Eye (tissue), 1 donor: ENCODE data around the gene LCLAT1.

Experiments used
- DNase-seq: peaks from one replicate; pipeline ENCODE4 v3.0.0-alpha.2; 2015

The LCLAT1 gene

DNA sequence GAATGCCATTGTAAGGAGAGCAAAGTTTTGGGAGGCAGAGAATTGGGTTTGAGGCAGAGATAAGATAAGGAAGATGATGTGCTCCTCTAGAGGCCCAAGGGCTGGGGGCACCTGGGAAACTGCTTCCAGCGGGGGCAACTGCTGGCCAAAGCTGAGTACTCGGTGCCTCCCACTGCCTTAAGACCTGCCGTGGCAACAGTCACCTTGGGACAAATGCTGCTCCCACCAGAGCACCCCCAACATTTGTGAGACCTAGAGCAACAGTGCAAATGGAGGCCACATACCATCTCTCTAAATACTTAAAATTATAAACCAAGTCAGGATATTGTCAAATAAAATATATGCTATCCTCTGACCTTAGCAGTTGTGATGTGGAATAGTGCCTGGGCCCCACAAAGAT lies 233.1 kb downstream of the LCLAT1 start:
- DNase-seq: no peak

DNA sequence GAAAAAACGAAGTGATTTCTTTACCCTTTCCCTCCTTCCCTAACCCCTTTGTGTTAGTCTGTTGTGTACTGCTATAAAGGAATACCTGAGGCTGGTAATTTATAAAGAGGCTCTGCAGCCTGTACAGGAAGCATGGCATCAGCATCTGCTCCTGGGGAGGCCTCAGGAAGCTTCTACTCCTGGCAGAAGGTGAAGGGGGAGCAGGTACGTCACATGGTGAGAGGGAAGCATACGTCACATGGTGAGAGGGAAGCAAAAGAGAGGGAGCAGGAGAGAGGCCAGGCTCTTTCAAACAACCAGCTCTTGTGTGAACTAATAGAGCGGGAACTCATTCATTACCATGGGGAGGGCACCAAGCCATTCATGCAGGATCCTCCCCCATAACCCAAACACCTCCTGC lies 234.0 kb downstream of the LCLAT1 start:
- no peak for DNase-seq

DNA sequence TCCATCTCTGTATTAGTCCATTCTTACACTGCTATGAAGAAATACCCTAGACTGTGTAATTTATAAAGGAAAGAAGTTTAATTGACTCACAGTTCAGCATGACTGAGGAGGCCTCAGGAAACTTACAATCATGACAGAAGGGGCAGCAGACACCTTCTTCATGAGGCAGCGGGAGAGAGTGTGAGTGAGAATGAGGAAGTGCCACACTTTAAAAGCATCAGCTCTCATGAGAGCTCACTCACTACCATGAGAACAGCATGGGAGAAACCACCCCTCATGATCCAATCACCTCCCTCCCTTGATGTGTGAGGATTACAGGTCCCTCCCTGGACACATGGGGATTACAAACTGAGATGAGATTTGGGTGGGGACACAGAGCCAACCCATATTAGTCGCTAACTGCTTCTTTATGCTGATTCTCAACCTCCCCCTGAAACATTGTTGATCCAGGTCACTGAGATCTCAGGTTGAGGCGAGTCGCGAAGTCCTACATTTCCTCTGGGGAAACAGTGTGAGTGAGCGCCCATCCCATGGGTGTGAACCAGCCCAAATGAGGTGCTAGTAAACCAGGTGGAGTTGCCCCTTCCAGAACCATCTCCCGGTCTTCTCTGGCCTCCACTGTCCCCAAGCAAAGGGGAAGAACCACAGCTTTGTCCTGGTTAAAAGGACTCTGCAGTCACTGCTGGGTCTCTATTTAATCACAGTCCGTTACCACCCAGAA lies 236.3 kb downstream of the LCLAT1 start:
- DNase-seq: no peak

DNA sequence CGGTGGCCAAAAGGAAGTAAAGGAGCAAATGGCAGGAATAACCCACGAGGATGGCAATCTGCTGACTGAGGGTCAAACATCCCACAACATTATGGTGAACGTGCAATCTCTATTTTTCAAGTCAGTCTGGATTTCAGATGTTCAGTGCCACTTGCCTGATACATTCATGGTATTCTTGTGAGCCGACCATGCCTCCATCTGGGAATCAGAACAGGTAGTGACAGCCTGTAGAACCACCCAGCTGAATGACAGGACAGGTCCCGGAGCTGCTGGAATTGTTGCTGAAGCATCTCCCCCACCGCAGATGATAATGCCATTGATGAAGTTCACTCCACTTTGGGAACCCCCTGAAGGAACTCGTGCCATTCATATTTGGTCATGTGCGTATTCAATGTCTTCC lies 237.0 kb downstream of the LCLAT1 start:
- no peak for DNase-seq

DNA sequence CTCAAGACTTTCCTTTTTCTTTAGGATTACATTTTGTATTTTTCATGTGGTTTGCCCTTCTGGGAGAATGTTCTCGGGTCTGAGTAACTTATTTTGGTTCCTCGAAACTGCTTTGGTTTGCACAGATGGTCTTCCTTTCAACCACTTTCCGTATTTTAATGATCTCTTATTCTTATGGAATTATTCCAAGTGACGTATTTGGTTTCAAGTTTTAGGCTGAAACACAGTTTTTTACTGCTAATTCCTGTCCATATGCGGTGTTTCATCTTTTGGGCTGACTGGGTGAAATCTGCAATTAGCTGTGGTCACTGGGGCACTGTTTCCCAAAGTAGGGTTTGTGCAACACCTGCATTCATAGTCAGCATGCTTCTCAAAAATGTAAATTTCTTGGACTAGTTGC lies 237.5 kb downstream of the LCLAT1 start:
- no peak for DNase-seq

DNA sequence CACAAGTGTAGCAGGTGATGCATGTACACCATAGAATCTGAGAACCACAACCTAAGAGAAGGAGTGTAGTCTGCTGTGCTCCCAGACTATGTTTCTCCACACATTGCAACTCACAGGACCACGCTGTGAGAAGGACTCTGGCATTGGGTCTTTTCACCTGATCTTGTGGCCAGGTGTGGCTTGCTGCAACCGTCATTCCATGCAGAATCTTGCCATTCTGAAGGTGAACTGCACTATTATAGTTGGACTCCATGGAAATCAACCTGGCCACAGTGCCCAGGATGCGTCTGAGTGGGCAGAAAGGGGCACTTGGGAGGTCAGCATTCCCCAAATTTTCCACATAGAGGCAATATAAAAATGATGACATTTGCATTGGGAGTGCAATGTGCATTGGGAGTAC lies 237.9 kb downstream of the LCLAT1 start:
- DNase-seq: no peak

DNA sequence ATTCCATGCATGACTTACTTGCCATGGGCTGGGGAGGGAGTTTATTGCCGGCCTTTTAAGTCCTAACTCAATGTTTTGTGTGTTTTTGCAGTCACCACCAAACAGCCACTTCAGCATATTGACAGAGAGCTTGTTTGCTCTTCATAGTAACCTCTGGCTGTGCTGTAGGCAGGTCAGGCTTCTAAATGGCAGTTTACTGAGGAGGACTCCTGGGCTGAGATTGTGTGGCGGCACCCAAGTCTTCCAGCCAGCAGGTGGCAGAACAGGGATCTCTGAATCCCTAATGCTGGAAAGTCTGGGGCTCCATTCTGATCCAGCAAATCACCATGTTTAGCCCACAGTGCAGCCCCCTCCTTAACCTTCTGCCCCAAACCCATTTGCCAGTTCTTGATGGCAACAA lies 239.0 kb downstream of the LCLAT1 start:
- no peak for DNase-seq

DNA sequence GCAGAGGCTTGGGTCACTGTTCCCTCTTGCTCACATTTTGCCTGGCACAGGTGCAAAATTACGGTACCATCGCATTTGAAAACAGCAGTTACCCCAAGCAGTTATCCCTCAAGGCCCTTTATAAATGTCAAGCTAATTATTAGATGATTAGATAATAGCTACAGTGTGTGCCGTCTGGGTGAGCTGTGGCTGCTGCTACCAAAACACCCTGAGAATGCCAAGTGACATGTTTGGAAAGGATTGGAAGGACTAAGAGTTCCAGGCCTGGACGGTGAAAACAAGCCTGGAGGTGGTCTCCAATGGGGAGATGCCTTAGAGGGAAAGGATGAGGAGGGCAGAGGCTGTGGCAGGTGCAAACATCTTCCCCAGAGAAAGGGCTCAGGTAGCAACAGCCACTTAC lies 239.6 kb downstream of the LCLAT1 start:
- DNase-seq: no peak

DNA sequence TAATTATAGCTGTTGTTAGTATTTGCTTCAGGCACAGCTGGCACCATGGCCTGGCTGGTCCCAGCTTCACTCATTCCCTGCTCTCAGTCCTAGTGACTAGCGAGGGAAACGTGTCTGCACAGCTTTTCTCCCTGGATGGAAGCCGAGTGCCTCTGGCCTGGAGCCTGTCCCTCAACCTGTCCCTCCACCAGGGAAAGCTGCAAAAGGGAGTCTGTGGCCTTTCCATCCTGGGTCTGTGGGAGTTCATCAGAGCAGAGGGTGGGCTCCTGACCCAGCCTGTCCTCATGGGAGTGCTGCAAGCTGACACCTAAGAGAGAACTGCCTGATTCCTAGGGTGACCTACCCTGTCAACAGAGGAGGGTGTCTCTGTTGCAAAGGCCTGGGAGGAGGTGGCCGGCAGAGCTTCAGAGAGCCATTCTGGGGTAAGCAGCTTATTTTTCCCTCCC lies 241.9 kb downstream of the LCLAT1 start:
- DNase-seq: peak; percentile 33

DNA sequence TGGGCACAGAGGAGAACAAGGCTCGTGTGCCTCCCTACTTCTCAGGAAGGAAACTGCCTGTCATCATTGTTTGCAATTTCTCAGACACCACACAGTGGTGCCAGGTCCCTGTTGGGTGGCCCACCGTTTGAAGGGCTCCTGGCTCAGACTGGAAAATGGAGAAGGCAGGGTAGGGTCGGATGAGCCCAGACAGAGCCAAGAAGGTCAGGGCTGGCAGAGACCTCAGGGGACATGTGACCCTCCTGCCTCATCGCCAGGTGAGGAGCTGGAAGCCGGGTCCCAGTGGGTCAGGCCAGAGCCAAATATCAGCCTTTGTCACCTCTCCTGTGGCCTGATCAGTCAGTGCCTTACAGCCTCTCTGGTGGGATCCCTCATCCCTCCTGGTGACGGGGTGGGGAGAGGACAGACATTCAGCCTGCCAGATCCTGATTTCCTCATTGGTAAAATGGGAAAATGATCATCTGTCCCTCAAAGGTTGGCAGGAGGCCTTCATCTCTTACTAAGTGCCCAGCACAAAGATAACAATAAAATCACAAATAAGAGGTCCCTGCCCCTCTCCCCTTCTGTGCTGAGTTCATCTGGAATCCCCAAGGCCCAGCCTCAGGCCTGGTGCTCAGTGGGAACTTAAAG lies 242.6 kb downstream of the LCLAT1 start:
- DNase-seq: no peak

DNA sequence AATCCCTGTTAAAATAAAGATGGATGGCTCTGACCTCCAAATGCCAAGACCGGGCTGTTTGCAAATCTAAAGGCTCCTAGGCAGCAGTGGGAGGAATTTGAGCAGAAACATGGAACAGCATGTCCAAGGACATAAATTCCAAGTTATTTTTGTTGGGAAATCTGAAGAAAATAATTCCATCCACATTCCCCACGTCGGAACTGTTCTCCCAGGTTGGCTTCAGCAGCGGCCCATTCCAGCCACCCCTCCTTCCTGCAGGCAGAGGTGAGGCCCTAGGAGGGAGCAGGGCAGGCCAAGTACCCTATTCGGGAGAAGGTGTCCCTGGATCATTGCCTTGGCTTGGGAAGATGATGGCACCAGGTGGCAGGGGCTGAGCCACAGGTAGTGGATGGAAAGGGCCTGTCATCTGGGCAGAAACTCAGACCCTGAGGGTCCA lies 243.1 kb downstream of the LCLAT1 start:
- DNase-seq: no peak

DNA sequence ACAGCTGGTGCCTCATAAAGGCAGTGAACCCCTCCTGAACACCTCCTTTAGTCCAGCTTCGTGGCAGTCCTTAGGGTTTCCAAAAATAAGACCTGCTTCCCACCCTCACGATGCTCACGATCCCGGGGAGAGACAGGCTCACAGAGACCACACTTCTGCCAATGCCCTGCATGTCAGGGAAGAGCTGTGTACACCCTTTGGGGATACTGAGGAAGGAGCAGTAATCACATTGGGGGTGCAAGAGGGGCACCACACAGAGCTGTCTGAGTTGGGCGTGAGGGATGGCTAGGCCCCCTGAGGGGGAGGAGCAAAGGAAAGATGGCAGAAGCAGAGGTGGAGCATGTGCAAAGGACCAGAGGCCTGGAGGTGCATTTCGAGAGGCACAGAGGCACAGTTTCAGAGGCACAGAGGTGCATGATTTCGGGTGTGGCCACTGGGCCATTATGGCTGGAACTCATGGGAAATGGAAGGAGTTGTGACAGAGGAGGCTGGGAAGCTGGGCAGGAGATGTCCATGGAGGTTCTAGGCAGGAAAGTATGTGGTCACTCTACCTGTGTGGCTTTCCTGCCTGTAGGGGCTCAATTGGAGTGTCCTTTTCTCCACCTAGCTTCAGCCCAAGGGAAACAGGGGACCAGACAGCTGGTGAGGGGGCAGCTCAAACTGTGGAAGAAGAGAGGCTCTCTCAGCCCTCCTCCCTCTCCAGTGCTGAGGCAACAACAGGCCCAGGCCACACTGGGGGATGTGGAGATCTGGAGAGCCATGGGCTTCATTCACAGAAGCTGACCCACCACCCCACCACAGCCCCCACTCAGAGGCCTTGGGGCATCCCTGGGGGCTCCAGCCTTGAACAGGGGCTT lies 244.3 kb downstream of the LCLAT1 start:
- no peak for DNase-seq

DNA sequence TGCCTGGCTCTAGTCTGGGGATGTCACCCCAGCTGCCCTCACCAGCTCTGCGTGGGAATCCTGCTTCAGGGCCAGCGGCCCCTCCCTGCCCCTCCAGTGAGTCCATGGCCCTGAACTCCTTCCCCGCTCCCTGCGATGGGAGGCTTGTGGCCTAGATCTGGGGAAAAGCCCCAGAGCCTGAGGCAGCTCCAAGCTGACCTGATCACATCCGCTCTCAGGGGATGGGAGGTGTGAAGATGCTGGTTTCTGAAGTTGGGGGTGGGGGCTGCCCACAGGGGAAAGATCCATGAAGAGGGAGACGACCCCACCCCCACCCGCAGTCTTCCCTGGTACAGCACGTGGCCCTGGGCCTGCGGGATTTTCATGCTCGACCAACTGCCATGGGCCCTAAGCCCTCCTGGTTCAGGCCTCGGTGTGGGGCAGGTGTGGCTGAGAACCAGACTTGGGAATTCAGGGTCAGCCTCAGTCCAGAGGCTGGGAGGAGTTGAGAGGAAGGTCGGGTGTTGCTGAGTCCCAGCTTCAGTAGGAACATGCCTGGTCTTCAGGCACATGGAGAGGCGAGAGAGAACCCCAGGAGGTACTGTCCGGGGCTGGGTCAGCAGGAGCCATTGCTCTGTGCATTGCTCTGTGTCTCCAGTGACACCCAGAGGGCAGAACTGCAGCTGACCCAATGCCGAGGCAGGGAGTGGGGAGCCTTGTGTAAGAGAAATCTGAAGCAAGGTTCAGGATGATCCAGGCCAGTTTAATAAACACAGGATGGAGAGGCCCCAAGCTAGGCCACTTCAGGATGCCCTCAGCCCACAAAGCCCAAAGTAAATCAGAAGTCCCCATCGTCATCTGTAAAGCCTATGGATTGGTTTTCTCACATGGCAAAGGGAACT lies 245.1 kb downstream of the LCLAT1 start:
- no peak for DNase-seq

DNA sequence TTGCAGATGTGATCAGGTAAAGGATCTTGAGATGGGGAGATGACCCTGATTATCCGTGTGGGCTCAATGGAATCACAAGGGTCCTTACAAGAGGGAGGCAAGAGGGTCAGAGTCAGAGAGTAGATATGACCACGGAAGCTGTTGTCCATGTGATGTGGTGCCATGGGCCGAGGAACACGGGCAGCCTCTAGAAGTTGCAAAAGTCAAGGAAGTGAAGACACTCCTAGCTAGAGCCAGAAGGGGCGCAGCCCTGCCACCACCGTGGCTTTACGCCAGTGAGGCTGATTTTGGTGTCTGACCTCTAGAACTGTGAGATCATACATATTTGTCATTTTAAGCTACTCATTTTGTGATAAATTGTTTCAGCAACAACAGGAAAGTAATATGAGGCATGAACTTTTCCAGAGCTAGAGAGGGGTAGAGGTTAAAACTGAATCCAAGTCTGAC lies 245.8 kb downstream of the LCLAT1 start:
- DNase-seq: no peak
